Medulla oblongata (tissue), 1 donor: ENCODE results near the gene TRPV4.

Experiments
- DNase-seq: peaks from one replicate; pipeline ENCODE4 v3.0.0-alpha.2; 2015; ENCODE audit errors: extremely low spot score

The TRPV4 gene

DNA sequence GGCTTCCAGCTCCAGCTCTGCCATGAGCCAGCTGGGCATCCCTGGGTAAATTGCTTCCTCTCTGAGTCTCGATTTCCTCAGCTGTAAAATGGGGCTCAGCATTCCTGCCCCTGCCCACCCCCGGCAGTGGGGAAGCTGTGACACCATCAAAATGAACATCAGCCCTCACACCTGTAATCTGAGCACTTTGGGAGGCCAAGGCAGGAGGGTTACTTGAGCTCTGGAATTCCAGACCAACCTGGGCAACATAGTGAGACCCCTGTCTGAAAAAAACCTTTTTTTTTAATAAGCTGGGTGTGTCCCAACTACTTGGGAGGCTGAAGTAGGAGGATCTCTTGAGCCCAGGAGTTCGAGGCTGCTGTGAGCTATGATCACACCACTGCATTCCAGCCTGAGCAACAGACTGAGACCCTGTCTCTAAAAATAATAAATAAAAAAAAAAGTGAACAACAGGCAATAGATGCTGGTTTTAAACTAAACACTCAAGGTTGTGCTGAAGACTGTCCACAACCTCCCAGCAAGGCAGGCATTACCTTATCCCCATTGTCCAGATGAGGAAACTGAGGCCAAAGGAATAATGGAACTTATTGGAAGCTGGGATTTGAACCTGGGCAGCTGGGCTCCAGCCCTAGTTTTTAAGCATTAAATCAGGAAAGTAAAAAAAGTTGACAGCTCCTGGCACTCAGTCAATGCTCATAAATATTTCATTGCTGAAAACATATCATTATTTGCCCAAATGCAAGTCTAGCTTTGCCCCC is 4.3 kb downstream of the TRPV4 start:
- DNase-seq = no peak

DNA sequence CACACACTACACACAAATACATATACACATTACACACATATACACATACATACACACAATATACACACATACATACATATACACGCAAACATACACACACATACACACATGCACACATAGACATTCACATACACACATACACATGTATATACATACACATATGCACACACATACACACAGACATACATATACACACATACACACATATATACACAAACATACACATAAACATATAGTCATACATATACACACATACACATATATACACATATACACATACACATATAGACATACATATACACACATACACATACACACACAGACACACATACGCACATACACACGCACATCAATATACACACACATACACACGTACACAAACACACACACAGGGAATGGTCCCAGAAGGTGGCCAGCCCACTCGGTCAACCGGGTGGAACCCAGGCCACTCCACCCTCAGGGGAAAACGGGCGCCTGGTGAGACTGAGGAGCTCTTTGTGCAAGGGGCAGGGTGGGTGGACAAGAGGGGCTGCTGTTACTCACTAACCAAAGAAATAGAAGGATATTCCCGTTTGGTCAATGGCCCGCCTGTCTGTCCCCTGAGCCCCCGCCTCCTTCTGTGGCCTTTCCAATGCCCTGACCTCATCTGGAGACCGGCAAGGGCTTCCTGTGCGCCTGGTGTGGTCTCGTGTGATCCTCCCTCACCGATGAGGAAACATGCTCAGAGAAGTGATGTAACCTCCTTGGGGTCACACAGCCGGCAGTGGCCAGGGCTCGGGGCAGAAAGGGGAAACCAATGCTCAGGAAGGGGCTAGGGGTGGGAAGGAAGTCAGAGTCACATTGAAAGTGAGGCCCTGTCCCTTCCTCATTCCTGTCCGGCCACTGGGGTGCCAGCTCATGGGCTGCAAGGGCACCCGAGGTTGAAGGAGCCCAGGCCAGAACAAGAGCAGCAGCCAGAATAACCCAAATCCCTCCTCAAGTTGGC is 5.3 kb downstream of the TRPV4 start:
- peak; percentile 79 for DNase-seq

DNA sequence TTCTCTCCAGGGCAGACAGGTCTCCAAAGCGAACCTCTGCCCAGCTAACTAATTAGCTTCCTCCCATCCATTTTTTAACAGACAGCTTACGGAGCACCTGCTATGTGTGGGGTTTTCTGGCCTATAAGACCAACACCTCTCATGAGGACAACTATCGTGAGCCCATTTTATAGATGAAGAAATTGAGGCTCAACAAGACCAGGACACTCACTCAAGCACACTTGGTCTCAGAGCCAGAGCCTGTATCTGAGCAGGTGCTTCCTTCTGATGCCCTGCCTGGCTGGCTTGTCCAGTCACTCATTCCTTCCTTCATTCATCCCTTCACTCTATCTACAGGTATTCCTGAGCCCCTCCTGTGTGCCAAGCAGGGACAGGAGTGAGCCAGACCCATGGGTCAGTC is 6.1 kb downstream of the TRPV4 start:
- no peak for DNase-seq

DNA sequence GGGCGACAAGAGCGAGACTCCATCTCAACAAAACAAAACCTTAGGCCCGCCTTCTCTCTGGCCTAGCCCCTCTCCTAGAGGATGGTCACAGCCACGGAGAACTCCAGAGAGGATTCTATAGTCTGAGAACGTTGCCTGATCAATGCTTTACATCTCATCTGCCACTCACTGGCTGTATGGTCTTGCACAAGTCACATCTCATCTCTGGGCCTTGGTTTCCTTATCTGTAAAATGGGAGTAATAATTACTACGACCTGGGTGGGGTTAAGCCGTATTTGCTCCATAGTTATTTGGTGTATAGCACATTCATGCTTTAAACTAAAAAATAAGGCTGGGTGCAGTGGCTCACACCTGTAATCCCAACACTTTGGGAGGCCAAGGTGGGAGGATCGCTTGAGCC is 8.5 kb downstream of the TRPV4 start:
- DNase-seq = no peak

DNA sequence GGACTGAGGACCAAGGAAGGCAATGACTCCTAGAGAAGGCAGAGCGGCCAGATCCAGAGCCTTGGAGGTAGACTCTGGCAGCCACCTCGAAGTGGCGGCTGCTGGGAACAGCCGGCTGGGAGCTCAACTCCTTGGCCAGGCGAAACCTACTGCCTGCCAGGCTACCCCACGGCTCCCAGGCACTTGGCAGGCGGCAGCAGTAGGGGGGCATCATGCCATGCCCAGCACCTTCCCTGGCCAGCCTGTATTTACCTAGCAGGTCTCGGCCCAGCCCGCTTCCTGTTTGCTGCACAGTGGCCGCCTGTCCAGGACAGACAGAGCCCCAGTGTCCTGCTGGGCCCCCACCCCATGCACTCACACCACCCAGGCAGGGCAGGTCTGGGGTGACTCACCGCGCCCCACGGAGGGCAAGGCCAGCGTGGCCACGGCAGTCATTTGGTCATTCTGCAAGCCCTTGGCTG is 10.2 kb downstream of the TRPV4 start:
- DNase-seq = peak; percentile 36

DNA sequence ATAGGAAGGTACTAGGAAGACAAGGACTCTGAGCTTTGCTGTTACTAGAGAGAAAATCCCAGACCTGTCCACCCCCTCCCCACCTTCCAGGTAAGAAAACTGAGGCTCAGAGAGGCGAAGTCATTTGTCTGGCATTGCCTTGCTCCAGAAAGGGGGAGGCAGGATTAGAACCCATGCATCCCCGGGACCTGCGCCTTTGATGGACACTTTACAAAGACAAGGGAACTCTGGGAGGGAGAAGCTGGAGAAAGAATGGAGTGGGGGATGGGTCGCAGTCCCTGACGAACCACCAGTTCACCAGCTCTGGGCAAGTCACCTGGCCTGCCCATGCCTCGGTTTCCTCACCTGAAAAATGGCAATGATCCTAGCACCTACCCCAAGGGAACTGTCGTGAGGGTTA is 10.8 kb downstream of the TRPV4 start:
- DNase-seq = no peak

DNA sequence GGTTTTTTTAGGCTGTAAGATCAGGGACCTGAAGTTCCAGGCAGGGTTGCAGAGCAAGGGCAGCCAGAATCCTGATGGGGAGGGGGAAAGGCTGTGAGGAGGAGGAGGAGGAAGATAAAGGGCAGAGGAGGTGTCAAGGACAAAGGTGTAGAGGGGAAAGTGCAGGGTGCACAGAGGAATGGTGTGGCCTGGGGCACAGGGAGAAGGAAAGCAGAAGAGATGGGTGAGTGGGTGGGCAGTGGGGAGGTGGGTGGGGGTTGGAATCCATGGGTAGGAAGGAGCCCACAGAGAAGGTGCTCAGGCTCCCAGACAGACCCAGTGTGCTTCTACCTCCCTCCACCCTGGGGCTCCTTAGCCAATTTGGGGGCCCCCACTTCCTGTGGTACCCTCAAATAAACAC is 11.2 kb downstream of the TRPV4 start:
- no peak for DNase-seq

DNA sequence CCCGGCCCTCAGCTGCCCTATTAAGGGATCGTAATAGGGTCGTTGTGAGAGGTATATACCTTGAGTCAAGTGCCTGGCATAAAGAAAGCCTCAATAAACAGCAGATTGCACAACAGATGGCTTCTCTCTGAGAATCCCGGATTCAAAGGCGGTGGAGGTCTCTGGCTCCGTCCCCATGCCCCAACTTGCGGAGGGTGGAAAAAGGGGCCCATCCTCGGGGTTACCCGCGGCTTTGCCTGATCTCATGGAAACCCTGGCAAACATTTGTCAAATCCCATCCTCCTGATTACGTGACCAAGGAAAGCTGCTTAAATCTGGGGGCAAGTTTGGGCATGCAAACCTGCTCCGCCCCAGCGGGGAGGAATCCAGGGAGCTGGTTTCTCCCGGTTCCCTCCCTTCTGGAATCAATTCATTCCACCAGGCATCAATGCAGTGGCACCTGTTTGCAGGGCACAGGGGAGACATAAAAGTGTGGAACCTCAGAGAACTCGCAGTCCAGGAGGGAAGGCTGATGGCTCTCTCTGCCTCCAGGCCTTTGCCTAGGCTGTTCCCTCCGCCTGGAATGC is 12.3 kb downstream of the TRPV4 start:
- no peak for DNase-seq

DNA sequence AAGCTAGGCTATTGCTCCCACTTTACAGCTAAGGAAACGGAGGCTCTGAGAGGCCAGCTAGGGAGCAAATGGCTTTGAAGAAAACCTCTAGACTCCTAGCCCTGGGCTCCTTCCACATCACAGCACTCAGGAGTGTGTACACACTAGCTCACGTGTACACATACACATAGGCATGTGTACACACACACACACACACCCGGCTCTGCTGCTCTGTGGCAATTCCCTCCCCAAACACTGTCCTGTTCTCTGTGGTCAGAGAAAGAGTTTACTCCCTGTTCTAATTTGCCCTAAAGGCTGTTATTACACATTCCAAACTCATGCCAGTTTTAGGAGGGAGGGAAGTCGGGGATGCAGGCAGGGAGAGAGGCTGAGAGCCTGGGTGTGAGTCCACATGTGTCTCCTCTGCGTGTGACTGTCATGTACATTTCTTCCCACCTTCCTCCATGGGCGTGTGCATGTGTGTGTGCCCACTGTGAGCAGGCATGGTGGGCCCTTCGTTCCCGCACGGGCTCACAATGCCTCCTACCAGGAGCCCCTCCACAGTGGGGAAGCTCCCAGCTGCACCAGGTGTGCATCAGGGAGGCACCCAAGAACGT is 14.2 kb downstream of the TRPV4 start:
- DNase-seq = no peak

DNA sequence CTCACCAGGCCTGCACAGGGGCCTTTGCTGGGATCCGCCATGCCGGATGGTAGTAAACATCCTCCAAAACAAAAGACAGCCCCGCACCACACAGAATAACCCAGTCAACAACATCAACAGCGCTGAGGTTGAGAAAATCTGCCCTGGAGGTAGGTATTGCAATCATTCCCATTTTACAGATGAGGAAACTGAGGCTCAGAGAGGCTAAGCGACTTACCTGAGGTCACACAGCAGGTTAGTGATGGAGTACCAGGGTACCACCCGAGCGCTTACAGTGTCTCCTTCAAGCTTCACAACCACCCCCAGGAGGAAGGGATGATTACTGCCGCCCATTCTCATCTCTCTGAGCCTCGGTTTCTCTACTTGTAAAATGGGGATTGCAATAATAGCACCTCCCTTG is 14.9 kb downstream of the TRPV4 start:
- no peak for DNase-seq

DNA sequence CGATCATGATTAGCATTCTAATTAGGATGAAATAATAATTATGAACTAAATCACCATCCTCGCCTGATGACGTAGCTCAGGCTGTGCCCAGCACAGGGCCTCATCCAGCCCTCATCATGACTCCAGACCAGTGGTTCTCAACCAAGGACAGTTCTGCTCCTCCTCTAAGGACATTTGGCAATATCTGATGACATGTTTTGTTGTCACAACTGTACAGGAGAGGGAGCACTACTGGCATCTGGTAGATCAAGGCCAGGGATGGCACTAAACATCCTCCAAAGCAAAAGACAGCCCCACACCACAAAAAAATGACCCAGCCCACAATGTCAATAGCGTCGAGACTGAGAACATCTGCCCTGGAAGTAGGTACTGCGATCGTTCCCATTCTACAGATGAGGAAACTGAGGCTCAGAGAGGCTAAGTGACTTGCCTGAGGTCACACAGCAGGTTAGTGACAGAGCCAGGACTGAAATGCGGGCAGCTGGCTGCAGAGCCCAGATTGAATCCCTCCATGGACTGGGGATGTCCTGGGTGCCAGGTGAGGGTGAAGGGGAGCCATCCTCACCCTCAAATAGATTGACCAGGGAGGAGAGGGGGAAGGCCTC is 15.5 kb downstream of the TRPV4 start:
- no peak for DNase-seq

DNA sequence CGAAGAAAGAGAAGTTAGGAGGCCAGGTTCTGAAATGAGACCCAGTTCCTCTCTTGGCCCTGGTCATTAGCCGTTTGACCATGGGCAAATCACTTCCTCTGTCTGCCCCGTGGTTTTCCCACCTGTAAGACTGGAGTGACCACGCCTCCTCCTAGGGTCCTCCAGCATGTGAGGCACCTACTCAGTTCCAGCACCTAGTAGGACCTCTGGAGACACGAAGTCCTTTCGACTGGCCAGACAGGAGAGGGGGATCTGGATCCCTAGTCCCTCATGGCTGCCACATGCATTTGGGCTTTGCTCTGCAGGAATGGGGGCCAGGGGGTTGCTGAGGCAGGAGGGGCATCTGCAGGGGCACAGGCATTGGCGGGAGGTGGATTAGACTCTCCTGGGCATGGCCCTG is 16.3 kb downstream of the TRPV4 start:
- no peak for DNase-seq

DNA sequence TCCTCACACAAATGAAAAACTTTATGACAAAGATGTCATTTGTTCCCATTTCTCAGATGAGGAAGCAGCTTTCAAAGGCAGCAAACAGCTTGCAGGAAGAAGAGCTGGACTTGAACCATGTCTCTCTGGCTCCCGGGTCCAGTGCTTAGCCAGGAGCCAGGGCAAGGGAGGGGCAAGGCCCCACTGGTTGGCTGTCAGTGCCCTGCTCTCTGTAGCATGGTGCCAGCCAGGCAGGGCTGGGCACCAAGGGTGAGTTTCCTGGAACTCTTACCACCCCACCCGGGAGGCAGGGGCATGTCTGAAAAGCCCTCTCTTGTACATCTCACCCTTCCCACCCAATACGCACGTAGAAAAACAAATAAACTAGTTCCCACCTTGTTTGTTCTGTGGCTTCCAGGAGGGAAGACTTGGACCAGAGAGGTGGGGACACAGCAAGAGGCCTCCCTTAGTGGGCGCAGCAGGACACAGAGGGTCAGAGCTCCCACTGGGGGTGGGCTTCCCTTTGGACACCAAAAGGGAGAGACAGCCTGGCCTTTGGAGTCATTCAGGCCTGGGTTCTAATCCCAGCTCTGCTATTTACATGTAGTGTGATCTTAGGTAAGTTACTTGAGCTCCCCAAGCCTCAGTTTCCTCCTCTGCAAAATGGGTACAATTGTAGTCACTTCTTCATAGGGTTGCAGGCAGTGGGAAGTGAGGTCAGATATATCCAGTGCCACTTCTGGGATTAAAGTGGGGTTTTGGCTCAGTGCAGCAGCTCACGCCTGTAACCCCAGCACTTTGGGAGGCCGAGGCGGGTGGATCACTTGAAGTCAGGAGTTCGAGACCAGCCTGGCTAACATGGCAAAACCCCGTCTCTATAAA is 17.2 kb downstream of the TRPV4 start:
- no peak for DNase-seq

DNA sequence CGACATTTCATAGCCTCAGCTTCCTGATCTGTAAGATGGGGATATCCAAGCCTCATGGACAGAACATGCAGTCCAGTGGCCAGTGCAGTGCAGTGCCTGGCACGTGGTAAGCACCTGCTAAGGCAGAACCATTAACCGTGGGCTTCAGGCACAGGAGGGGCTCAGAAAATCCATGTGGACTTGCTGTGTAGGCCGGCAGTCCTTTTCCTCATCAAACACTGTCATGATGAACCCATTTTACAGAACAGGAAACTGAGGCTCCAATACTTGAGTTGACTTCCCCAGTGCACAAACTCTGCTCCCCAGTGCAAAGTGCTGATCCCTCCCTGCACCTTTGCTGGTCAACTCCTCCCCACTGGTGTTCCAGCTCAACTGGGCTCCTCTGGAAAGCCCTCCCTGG is 18.0 kb downstream of the TRPV4 start:
- DNase-seq = no peak

DNA sequence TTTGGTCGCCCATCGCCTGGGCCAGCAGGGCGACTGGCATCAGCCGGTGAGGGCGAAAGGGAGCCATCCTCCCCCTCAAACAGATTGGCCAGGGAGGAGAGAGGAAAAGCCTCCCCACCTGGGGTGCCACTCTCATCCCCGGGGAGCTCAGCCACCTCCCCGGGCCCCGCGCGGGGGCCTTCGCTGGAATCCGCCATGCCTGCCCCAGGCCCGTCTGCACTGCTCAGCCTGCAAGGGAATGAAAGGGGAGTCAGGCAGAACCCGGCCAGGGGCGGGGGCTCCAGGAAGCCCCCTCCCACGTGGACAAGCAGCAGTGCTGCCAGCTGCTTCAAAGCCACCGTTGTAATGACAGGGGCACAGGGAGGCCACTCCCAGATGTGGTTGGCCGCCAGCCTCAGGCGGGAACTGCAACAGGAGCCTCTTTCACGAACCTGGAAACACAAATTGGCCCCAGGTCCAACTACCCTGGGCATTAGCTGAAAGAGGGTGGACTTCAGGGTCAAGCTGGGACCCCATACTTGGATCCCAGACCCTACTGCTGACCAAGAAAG is 18.5 kb downstream of the TRPV4 start:
- DNase-seq = no peak

DNA sequence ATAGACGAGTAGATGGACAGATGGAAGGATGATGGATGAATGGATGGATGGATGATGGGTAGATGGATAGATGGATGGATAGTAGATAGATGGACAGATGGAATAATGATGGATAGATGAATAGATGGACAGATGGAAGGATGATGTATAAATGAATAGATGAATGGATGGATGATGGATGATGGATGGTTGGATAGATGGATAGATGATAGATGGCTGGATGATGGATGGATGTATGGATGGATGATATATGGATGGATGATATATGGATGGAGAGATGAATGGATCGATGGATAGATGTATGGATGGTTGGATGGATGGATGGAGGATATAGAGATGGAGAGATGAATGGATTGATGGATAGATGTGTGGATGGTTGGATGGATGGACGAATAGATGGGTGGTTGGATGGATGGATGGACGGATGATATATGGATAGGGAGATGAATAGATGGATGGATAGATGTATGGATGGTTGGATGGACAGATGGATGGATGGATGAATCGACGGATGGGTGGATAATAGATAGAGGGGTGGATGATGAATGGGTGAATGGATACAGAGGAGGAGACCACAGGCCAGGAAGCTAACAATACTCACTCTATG is 19.3 kb downstream of the TRPV4 start:
- no peak for DNase-seq

DNA sequence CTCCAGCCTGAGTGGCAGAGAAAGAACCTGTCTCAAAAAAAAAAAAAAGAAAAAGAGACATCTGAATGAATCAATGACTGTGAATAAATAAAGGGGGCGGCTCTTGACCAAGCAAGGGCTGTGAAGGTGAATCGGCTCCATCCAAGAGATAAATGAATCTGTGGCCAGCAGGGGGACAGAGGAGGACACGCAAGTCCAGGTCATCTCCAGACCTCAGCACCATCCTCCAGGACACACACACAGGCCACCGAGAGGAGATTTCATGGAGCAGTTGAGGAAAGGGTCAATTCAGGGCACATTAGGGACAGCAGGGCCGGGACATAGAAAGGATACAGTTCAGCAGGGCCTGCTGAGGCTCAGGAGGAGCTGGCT is 21.6 kb downstream of the TRPV4 start:
- no peak for DNase-seq

DNA sequence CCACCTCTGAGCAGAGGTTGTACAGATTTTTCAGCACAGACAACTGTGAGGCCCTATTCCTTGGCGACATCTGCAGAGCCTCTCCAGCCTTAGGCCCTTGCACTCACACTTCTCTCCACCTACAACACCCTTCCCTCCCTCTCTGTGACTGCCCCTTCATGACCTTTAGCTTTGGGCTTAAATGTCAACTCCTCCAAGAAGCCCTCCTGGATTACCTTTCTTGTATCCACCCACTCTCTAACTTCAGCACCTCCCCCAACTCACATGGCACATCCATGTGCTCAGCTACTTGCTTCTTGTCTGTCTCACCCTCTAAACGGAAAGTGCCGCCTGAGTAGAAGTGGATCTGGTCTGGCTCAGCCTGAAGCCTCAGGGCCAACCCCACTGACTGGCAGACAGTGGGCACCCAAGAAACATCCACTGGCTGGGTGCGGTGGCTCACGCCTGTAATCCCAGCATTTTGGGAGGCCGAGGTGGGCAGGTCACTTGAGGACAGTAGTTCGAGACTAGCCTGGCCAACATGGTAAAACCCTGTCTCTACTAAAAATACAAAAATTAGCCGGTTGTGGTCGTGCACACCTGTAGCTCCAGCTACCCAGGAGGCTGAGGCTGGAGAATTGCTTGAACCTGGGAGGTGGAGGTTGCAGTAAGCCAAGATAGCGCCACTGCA is 22.1 kb downstream of the TRPV4 start:
- no peak for DNase-seq

DNA sequence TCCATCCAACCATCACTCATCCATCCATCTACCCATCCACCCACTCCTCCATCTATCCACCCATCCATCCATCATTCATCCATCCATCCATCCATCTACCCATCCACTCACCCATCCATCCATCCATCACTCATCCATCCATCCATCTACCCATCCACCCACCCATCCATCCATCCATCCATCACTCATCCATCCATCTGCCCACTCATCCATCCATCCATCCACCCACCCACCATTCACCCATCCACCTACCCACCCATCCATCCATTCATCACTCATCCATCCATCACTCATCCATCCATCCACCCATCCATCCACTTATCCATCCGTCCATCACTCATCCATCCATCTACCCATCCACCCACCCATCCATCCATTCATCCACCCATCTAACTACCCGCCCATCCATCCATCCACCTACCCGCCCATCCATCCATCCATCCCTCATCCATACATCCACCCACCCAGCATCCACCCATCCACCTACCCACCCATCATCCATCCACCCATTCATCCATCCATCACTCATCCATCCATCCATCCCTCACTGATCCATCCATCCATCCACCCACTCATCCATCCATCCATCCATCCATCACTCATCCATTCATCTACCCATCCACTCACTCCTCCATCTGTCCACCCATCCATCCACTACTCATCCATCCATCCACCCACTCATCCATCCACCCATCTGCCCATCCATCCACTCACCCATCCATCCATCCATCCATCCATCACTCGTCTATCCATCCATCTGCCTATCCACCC is 24.1 kb downstream of the TRPV4 start:
- no peak for DNase-seq
